Nephron (organoid): Measurements from ENCODE around the gene NAA80.
A peak's percentile ranks its signal among the peaks of the same experiment; 100 is the strongest.

Experiments used
- H3K27ac Mint-ChIP-seq, 3 experiments: 2 replicates each; pipeline ENCODE4 v1.8.0; 2020; ENCODE audit warnings: mixed read lengths in 3 of 3, mild to moderate bottlenecking in 2 of 3, moderate library complexity in 1 of 3
- H3K27me3 Mint-ChIP-seq: 2 replicates; pipeline ENCODE4 v1.8.0; 2021; ENCODE audit warnings: low read depth, mild to moderate bottlenecking, moderate library complexity, mixed read lengths
- H3K36me3 Mint-ChIP-seq: 2 replicates; pipeline ENCODE4 v1.8.0; 2020; ENCODE audit warnings: low read depth, mixed read lengths
- H3K4me1 Mint-ChIP-seq: 2 replicates; pipeline ENCODE4 v1.8.0; 2020; ENCODE audit warnings: mixed read lengths
- H3K4me3 Mint-ChIP-seq, 3 experiments: 2 replicates each; pipeline ENCODE4 v1.8.0; 2020; ENCODE audit warnings: mild to moderate bottlenecking in 3 of 3, mixed read lengths in 3 of 3, moderate library complexity in 2 of 3
- H3K9me3 Mint-ChIP-seq: 2 replicates; pipeline ENCODE4 v1.8.0; 2020; ENCODE audit warnings: mixed read lengths
- CTCF ChIP-seq, 3 experiments: fragments of 200-600 bp; sonication (generic); IDR thresholded peaks; one replicate each; pipeline ENCODE4 v1.5.0; 2021; ENCODE audit warnings: antibody characterized with exemption in 3 of 3; ENCODE audit not compliant: unreplicated experiment in 3 of 3

NAA80 gene

GRCh38 chr3:50296721-50297383 is 2.4 kb downstream of the NAA80 start:
- no peaks in the 10 kb centered on the region for H3K36me3 Mint-ChIP-seq
- peaks cover 3% of the 10 kb centered on the region for H3K27me3 Mint-ChIP-seq

GRCh38 chr3:50295553-50296431 is 3.4 kb downstream of the NAA80 start:
- Mint-ChIP-seq H3K4me3 (peak overlapping the region in 2 of 3 experiments; percentile 7 to 41), H3K9me3 (no peaks in the 10 kb centered on the region), H3K36me3 (no peaks in the 10 kb centered on the region), H3K27me3 (peaks cover 3% of the 10 kb centered on the region), H3K27ac (no peak overlapping the region), H3K4me1 (peaks cover 30% of the 10 kb centered on the region)
- no peak for TF ChIP-seq CTCF (IDR thresholded peaks at IDR 0.05; ENCODE audit: unreplicated experiment in 3 of 3)

More at GRCh38 chr3:50296721-50297383, 2.4 kb downstream of the NAA80 start:
- Mint-ChIP-seq H3K4me3 (peak overlapping the region; percentile 48 to 99 (median 97)), H3K4me1 (peaks cover 24% of the 10 kb centered on the region), H3K27ac (no peak overlapping the region), H3K9me3 (no peaks in the 10 kb centered on the region)
- TF ChIP-seq CTCF (IDR thresholded peaks at IDR 0.05; ENCODE audit: unreplicated experiment in 3 of 3): no peak

- Mint-ChIP-seq H3K27ac (no peak overlapping the region), H3K9me3 (no peaks in the 10 kb centered on the region), H3K36me3 (no peaks in the 10 kb centered on the region), H3K4me1 (peaks cover 22% of the 10 kb centered on the region), H3K27me3 (peaks cover 3% of the 10 kb centered on the region), H3K4me3 (peak overlapping the region in 1 of 3 experiments; percentile 47)
- TF ChIP-seq CTCF (IDR thresholded peaks at IDR 0.05; ENCODE audit: unreplicated experiment in 3 of 3): no peak
These were observed 4.5 kb downstream of the NAA80 start for GRCh38 chr3:50294492-50295403.

- Mint-ChIP-seq H3K27me3 (peaks cover 3% of the 10 kb centered on the region), H3K4me1 (peaks cover 17% of the 10 kb centered on the region), H3K36me3 (no peaks in the 10 kb centered on the region), H3K9me3 (no peaks in the 10 kb centered on the region), H3K27ac (no peak overlapping the region), H3K4me3 (peak overlapping the region in 1 of 3 experiments; percentile 47)
- no peak for TF ChIP-seq CTCF (IDR thresholded peaks at IDR 0.05; ENCODE audit: unreplicated experiment in 3 of 3)
These were observed 5.1 kb downstream of the NAA80 start for GRCh38 chr3:50294089-50294488.

- no peak for TF ChIP-seq CTCF (IDR thresholded peaks at IDR 0.05; ENCODE audit: unreplicated experiment in 3 of 3)
- H3K4me1 Mint-ChIP-seq: peaks cover 14% of the 10 kb centered on the region
- no peaks in the 10 kb centered on the region for H3K36me3 Mint-ChIP-seq
- H3K27ac Mint-ChIP-seq: peak overlapping the region; percentile 89 to 97 (median 94)
- H3K4me3 Mint-ChIP-seq: peak overlapping the region; percentile 83 to 90 (median 88)
- no peaks in the 10 kb centered on the region for H3K9me3 Mint-ChIP-seq
- peaks cover 3% of the 10 kb centered on the region for H3K27me3 Mint-ChIP-seq
These were observed 6.0 kb downstream of the NAA80 start for GRCh38 chr3:50293079-50293801.
